Measurements from ENCODE around the gene LDLRAD3.

The LDLRAD3 gene

GRCh38 chr11:36146437-36146836 is 202.6 kb downstream of the LDLRAD3 start:
- DNase-seq, result no peak

GRCh38 chr11:36147491-36147890 is 203.6 kb downstream of the LDLRAD3 start:
- DNase-seq, result no peak

- DNase-seq, result no peak
Measured at GRCh38 chr11:36148701-36149100, 204.8 kb downstream of the LDLRAD3 start.

GRCh38 chr11:36149538-36150242 is 205.8 kb downstream of the LDLRAD3 start:
- DNase-seq, result no peak

- DNase-seq, result no peak
Measured at GRCh38 chr11:36150986-36151385, 207.1 kb downstream of the LDLRAD3 start.

GRCh38 chr11:36151933-36152580 is 208.2 kb downstream of the LDLRAD3 start:
- DNase-seq, result no peak

GRCh38 chr11:36153551-36153950 is 209.7 kb downstream of the LDLRAD3 start:
- no peak for DNase-seq

- no peak for DNase-seq
Measured at GRCh38 chr11:36155124-36155561, 211.3 kb downstream of the LDLRAD3 start.

- DNase-seq, result no peak
Measured at GRCh38 chr11:36155770-36156160, 211.9 kb downstream of the LDLRAD3 start.

- DNase-seq, result no peak
Measured at GRCh38 chr11:36156161-36156816, 212.4 kb downstream of the LDLRAD3 start.

- DNase-seq, result no peak
Measured at GRCh38 chr11:36156817-36157519, 213.1 kb downstream of the LDLRAD3 start.

GRCh38 chr11:36160091-36160490 is 216.2 kb downstream of the LDLRAD3 start:
- DNase-seq, result no peak

- DNase-seq, result no peak
Measured at GRCh38 chr11:36161572-36161971, 217.7 kb downstream of the LDLRAD3 start.

GRCh38 chr11:36162006-36162882 is 218.4 kb downstream of the LDLRAD3 start:
- no peak for DNase-seq

- DNase-seq, result no peak
Measured at GRCh38 chr11:36162883-36163434, 219.1 kb downstream of the LDLRAD3 start.

GRCh38 chr11:36164506-36165250 is 220.8 kb downstream of the LDLRAD3 start:
- no peak for DNase-seq

GRCh38 chr11:36165621-36166397 is 221.9 kb downstream of the LDLRAD3 start:
- DNase-seq, result no peak

GRCh38 chr11:36167073-36167472 is 223.2 kb downstream of the LDLRAD3 start:
- DNase-seq, result no peak

GRCh38 chr11:36167729-36168128 is 223.9 kb downstream of the LDLRAD3 start:
- no peak for DNase-seq

GRCh38 chr11:36177836-36178235 is 234.0 kb downstream of the LDLRAD3 start:
- no peak for DNase-seq

All from activated CD4-positive, alpha-beta T cell treated with anti-CD3 and anti-CD28 coated beads for 1 hour (primary cell).